ENCODE data around the gene SARDH.

Gene SARDH

DNA sequence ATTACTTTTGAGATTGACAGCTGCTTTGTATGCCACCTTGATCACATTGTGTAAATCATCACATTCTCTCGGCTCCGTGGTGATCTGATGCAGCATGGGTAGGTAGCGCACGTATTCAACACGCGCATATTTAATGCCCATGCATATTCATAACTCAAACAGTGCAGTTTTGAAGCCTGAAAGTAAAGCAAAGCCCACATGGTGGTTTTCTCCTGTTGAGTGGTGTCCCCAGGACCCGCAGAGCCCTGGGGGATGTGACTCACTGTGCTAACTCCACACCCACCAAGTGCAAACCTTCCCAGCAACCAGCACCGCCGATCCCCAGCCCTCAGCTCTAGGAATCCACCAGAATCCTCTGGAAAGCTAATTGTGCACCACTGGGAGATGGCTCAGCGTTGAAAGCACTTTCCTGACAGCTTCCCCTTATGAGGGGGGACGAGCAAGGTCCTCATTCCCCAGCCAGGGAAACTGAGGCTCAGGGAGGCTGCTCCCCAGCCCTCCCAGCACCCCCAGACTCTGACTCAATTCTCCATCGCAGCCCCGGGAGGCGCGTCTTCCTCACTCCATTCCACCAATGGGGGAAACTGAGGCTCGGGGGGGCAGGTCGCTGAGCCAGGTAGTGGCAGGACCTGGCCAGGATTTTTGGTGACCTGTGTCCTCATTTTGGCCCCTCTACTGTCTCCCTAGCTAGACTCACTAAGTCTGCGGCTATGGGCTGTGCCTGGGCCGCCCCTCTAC, 46.4 kb downstream of the SARDH start:
- no peak for TF ChIP-seq CTCF (IDR thresholded peaks at IDR 0.05; ENCODE audit: borderline replicate concordance, control extremely low read depth, extremely low read depth, insufficient read depth, missing control alignments)
- in situ Hi-C loops (cut with MboI; ENCODE audit: low sequenced_read_pairs, unreplicated experiment): no loop called here
- no peak for DNase-seq (ENCODE audit: low spot score)

DNA sequence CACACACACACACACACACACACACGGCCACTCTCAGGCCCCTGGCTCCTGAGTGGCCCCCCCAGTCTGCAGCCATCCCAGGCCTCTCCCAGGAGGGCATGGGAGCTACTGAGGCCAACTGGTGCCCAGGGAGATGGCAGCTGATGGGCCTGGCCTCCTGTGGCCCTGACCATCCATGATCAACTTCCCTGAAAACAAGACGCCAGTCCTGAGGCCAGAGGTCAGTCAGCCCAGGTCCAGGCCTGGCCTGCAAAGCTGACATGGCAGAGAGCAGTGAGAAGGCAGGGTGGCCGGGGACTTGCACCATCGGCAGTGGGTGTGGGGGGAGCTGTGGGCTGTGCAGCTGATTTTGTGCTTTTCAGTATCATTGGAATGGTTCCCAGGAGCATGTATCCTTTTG, 47.0 kb downstream of the SARDH start:
- no peak for TF ChIP-seq CTCF (IDR thresholded peaks at IDR 0.05; ENCODE audit: borderline replicate concordance, control extremely low read depth, extremely low read depth, insufficient read depth, missing control alignments)
- no peak for DNase-seq (ENCODE audit: low spot score)
- in situ Hi-C loops (cut with MboI; ENCODE audit: low sequenced_read_pairs, unreplicated experiment): no loop called here

DNA sequence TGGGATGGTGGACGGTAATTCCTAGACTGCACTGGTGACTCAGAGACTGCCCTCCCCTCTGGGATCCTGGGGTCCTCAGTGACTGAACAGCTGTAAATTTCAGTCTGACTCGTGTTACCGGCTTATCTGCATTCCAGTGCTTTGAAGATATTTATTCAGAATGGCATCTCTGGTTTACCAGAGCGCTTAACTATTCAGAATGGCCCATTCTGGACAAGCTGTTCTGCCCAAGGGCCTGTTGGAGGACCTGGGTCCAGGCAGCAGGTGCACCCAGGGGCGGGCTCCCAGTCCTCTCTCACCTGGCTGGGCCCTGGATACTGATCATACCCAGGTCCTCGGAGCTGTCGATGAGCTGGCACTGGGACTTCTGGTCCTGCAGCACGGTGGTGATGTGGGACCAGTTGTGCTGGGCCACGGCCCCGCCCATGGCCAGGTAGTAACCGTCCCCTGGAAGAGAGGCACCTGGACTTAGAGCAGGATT, 48.0 kb downstream of the SARDH start:
- TF ChIP-seq CTCF (IDR thresholded peaks at IDR 0.05; ENCODE audit: borderline replicate concordance, control extremely low read depth, extremely low read depth, insufficient read depth, missing control alignments): no peak
- no peak for DNase-seq (ENCODE audit: low spot score)
- in situ Hi-C loops (cut with MboI; ENCODE audit: low sequenced_read_pairs, unreplicated experiment): no loop called here

- no peak for DNase-seq (ENCODE audit: low spot score)
- in situ Hi-C loops (cut with MboI; ENCODE audit: low sequenced_read_pairs, unreplicated experiment): no loop called here
- TF ChIP-seq CTCF (IDR thresholded peaks at IDR 0.05; ENCODE audit: borderline replicate concordance, control extremely low read depth, extremely low read depth, insufficient read depth, missing control alignments): no peak
Observed at GRCh38 chr9:133689151-133689763, 48.9 kb downstream of the SARDH start.

GRCh38 chr9:133687856-133688761, 50.0 kb downstream of the SARDH start:
- in situ Hi-C loops (cut with MboI; ENCODE audit: low sequenced_read_pairs, unreplicated experiment): no loop called here
- no peak for DNase-seq (ENCODE audit: low spot score)
- no peak for TF ChIP-seq CTCF (IDR thresholded peaks at IDR 0.05; ENCODE audit: borderline replicate concordance, control extremely low read depth, extremely low read depth, insufficient read depth, missing control alignments)

Measured in GM13976 (cell line).